Measurements from ENCODE around the gene CDR2.
A peak's percentile ranks its signal among the peaks of the same experiment; 100 is the strongest.

The CDR2 gene

GRCh38 chr16:22329199-22329695 lies 45.2 kb downstream of the CDR2 start:
- H3K4me3 Mint-ChIP-seq = no peak overlapping the region
- H3K4me1 Mint-ChIP-seq = no peaks in the 10 kb centered on the region
- H3K27me3 Mint-ChIP-seq = no peaks in the 10 kb centered on the region
- H3K9me3 Mint-ChIP-seq = peaks cover 2% of the 10 kb centered on the region
- H3K36me3 Mint-ChIP-seq = peaks cover 42% of the 10 kb centered on the region
- DNase-seq (ENCODE audit: low spot score in 2 of 2) (no peak), ATAC-seq (ENCODE audit: low read depth) (no peak)
- peak overlapping the region; percentile 31 for H3K27ac Mint-ChIP-seq

GRCh38 chr16:22328081-22328725 lies 46.2 kb downstream of the CDR2 start:
- H3K27ac Mint-ChIP-seq = no peak overlapping the region
- H3K4me1 Mint-ChIP-seq = no peaks in the 10 kb centered on the region
- H3K9me3 Mint-ChIP-seq = no peaks in the 10 kb centered on the region
- no peak overlapping the region for H3K4me3 Mint-ChIP-seq
- ATAC-seq (ENCODE audit: low read depth) (no peak), DNase-seq (ENCODE audit: low spot score in 2 of 2) (no peak)
- H3K27me3 Mint-ChIP-seq = no peaks in the 10 kb centered on the region
- peaks cover 37% of the 10 kb centered on the region for H3K36me3 Mint-ChIP-seq

GRCh38 chr16:22327446-22327775 lies 47.0 kb downstream of the CDR2 start:
- Mint-ChIP-seq H3K4me3 (no peak overlapping the region), H3K4me1 (no peaks in the 10 kb centered on the region), H3K9me3 (no peaks in the 10 kb centered on the region), H3K36me3 (peaks cover 39% of the 10 kb centered on the region), H3K27me3 (no peaks in the 10 kb centered on the region), H3K27ac (no peak overlapping the region)
- ATAC-seq (ENCODE audit: low read depth) (no peak), DNase-seq (ENCODE audit: low spot score in 2 of 2) (no peak)

- no peaks in the 10 kb centered on the region for H3K27me3 Mint-ChIP-seq
- H3K36me3 Mint-ChIP-seq = peaks cover 35% of the 10 kb centered on the region
- ATAC-seq (ENCODE audit: low read depth) = no peak
- no peak for DNase-seq (ENCODE audit: low spot score in 2 of 2)
- no peaks in the 10 kb centered on the region for H3K9me3 Mint-ChIP-seq
- no peak overlapping the region for H3K27ac Mint-ChIP-seq
- no peak overlapping the region for H3K4me3 Mint-ChIP-seq
- H3K4me1 Mint-ChIP-seq = no peaks in the 10 kb centered on the region
These were observed 47.5 kb downstream of the CDR2 start for GRCh38 chr16:22326771-22327445.

- Mint-ChIP-seq H3K4me3 (no peak overlapping the region), H3K4me1 (peaks cover under 1% of the 10 kb centered on the region), H3K27me3 (no peaks in the 10 kb centered on the region), H3K9me3 (no peaks in the 10 kb centered on the region), H3K27ac (no peak overlapping the region), H3K36me3 (peaks cover 30% of the 10 kb centered on the region)
- no peak for DNase-seq (ENCODE audit: low spot score in 2 of 2)
- no peak for ATAC-seq (ENCODE audit: low read depth)
These were observed 48.1 kb downstream of the CDR2 start for GRCh38 chr16:22326369-22326652.

- peaks cover 36% of the 10 kb centered on the region for H3K36me3 Mint-ChIP-seq
These were observed 48.6 kb downstream of the CDR2 start for GRCh38 chr16:22325598-22326368.

GRCh38 chr16:22324787-22325597 lies 49.4 kb downstream of the CDR2 start:
- no peak for DNase-seq (ENCODE audit: low spot score in 2 of 2)
- H3K27ac Mint-ChIP-seq = peak overlapping the region; percentile 86
- no peaks in the 10 kb centered on the region for H3K27me3 Mint-ChIP-seq
- H3K4me3 Mint-ChIP-seq = no peak overlapping the region
- H3K9me3 Mint-ChIP-seq = no peaks in the 10 kb centered on the region
- H3K4me1 Mint-ChIP-seq = peaks cover 2% of the 10 kb centered on the region
- no peak for ATAC-seq (ENCODE audit: low read depth)
- H3K36me3 Mint-ChIP-seq = peaks cover 30% of the 10 kb centered on the region

More at GRCh38 chr16:22325598-22326368, 48.6 kb downstream of the CDR2 start:
- peaks cover 2% of the 10 kb centered on the region for H3K4me1 Mint-ChIP-seq
- DNase-seq (ENCODE audit: low spot score in 2 of 2) (no peak), ATAC-seq (ENCODE audit: low read depth) (no peak)
- H3K27me3 Mint-ChIP-seq = no peaks in the 10 kb centered on the region
- no peaks in the 10 kb centered on the region for H3K9me3 Mint-ChIP-seq
- no peak overlapping the region for H3K27ac Mint-ChIP-seq
- H3K4me3 Mint-ChIP-seq = no peak overlapping the region

GRCh38 chr16:22323959-22324786 lies 50.2 kb downstream of the CDR2 start:
- no peak overlapping the region for H3K4me3 Mint-ChIP-seq
- no peaks in the 10 kb centered on the region for H3K27me3 Mint-ChIP-seq
- H3K27ac Mint-ChIP-seq = peak overlapping the region; percentile 86
- no peak for DNase-seq (ENCODE audit: low spot score in 2 of 2)
- peaks cover 2% of the 10 kb centered on the region for H3K4me1 Mint-ChIP-seq
- peaks cover 29% of the 10 kb centered on the region for H3K36me3 Mint-ChIP-seq
- H3K9me3 Mint-ChIP-seq = no peaks in the 10 kb centered on the region
- ATAC-seq (ENCODE audit: low read depth) = no peak

GRCh38 chr16:22323173-22323958 lies 51.1 kb downstream of the CDR2 start:
- no peak for DNase-seq (ENCODE audit: low spot score in 2 of 2)
- peak overlapping the region; percentile 51 for H3K27ac Mint-ChIP-seq

GRCh38 chr16:22322741-22323140 lies 51.7 kb downstream of the CDR2 start:
- Mint-ChIP-seq H3K4me3 (no peak overlapping the region), H3K27ac (no peak overlapping the region), H3K36me3 (peaks cover 26% of the 10 kb centered on the region), H3K27me3 (no peaks in the 10 kb centered on the region), H3K4me1 (peaks cover 2% of the 10 kb centered on the region), H3K9me3 (no peaks in the 10 kb centered on the region)
- ATAC-seq (ENCODE audit: low read depth) (no peak), DNase-seq (ENCODE audit: low spot score in 2 of 2) (no peak)

More at GRCh38 chr16:22323173-22323958, 51.1 kb downstream of the CDR2 start:
- H3K36me3 Mint-ChIP-seq = peaks cover 29% of the 10 kb centered on the region
- no peaks in the 10 kb centered on the region for H3K27me3 Mint-ChIP-seq
- H3K9me3 Mint-ChIP-seq = no peaks in the 10 kb centered on the region
- peaks cover 2% of the 10 kb centered on the region for H3K4me1 Mint-ChIP-seq
- no peak overlapping the region for H3K4me3 Mint-ChIP-seq
- ATAC-seq (ENCODE audit: low read depth) = no peak

GRCh38 chr16:22322021-22322471 lies 52.4 kb downstream of the CDR2 start:
- Mint-ChIP-seq H3K4me3 (no peak overlapping the region), H3K27ac (no peak overlapping the region), H3K4me1 (peaks cover 2% of the 10 kb centered on the region), H3K9me3 (no peaks in the 10 kb centered on the region), H3K36me3 (peaks cover 30% of the 10 kb centered on the region), H3K27me3 (no peaks in the 10 kb centered on the region)
- DNase-seq (ENCODE audit: low spot score in 2 of 2) = peak in 1 of 2 donors; percentile 10
- no peak for ATAC-seq (ENCODE audit: low read depth)

- H3K27me3 Mint-ChIP-seq = no peaks in the 10 kb centered on the region
- peaks cover 2% of the 10 kb centered on the region for H3K4me1 Mint-ChIP-seq
- peaks cover 28% of the 10 kb centered on the region for H3K36me3 Mint-ChIP-seq
- peak; percentile 87 for ATAC-seq (ENCODE audit: low read depth)
- no peak overlapping the region for H3K27ac Mint-ChIP-seq
- DNase-seq (ENCODE audit: low spot score in 2 of 2) = peak; percentile 53 to 54
- H3K4me3 Mint-ChIP-seq = no peak overlapping the region
- no peaks in the 10 kb centered on the region for H3K9me3 Mint-ChIP-seq
These were observed 52.9 kb downstream of the CDR2 start for GRCh38 chr16:22321340-22322001.
